GF-D8 (cell line): Measurements from ENCODE around the gene MPRIP.
"Not testable (repeated sequence)": the region's sequence is repeated elsewhere in the genome, so short reads cannot be mapped to it uniquely, and the experiment has no call there.

Experiments
- DNase-seq: peaks from one replicate; lab custom pipeline; 2025; lab: John Stamatoyannopoulos, UW

Gene MPRIP

GRCh38 chr17:17146786-17147406 lies 104.6 kb downstream of the MPRIP start:
- DNase-seq = no peak

- no peak for DNase-seq
Measured at GRCh38 chr17:17147821-17148220, 105.6 kb downstream of the MPRIP start.

GRCh38 chr17:17149520-17150447 lies 107.5 kb downstream of the MPRIP start:
- no peak for DNase-seq

GRCh38 chr17:17150448-17150800 lies 108.2 kb downstream of the MPRIP start:
- DNase-seq = no peak

- no peak for DNase-seq
Measured at GRCh38 chr17:17151055-17151454, 108.8 kb downstream of the MPRIP start.

- DNase-seq = no peak
Measured at GRCh38 chr17:17151541-17151940, 109.3 kb downstream of the MPRIP start.

- no peak for DNase-seq
Measured at GRCh38 chr17:17151962-17152361, 109.7 kb downstream of the MPRIP start.

GRCh38 chr17:17152385-17152784 lies 110.1 kb downstream of the MPRIP start:
- DNase-seq = no peak

- no peak for DNase-seq
Measured at GRCh38 chr17:17153071-17153470, 110.8 kb downstream of the MPRIP start.

GRCh38 chr17:17153709-17154108 lies 111.5 kb downstream of the MPRIP start:
- no peak for DNase-seq

GRCh38 chr17:17154556-17154955 lies 112.3 kb downstream of the MPRIP start:
- no peak for DNase-seq

- no peak for DNase-seq
Measured at GRCh38 chr17:17154981-17155380, 112.7 kb downstream of the MPRIP start.

GRCh38 chr17:17155568-17155967 lies 113.3 kb downstream of the MPRIP start:
- DNase-seq = no peak

- DNase-seq = no peak
Measured at GRCh38 chr17:17156107-17156506, 113.8 kb downstream of the MPRIP start.

- no peak for DNase-seq
Measured at GRCh38 chr17:17156511-17156910, 114.3 kb downstream of the MPRIP start.

- no peak for DNase-seq
Measured at GRCh38 chr17:17157041-17157440, 114.8 kb downstream of the MPRIP start.

- DNase-seq = not testable (repeated sequence)
Measured at GRCh38 chr17:17158506-17158905, 116.2 kb downstream of the MPRIP start.

GRCh38 chr17:17159571-17159970 lies 117.3 kb downstream of the MPRIP start:
- no peak for DNase-seq

GRCh38 chr17:17161121-17161520 lies 118.9 kb downstream of the MPRIP start:
- DNase-seq = no peak

GRCh38 chr17:17161759-17162158 lies 119.5 kb downstream of the MPRIP start:
- no peak for DNase-seq

GRCh38 chr17:17164156-17164555 lies 121.9 kb downstream of the MPRIP start:
- no peak for DNase-seq

- DNase-seq = no peak
Measured at GRCh38 chr17:17164676-17165075, 122.4 kb downstream of the MPRIP start.

- DNase-seq = no peak
Measured at GRCh38 chr17:17165666-17166308, 123.5 kb downstream of the MPRIP start.
